Thoracic aorta (tissue), 2 donors: ENCODE data around the gene SMCHD1. TPM values are rescaled to one million over a fixed set of nuclear protein-coding genes. Genes with fewer than 3 reads are reported as not detected.
"Not testable (repeated sequence)": the region's sequence is repeated elsewhere in the genome, so short reads cannot be mapped to it uniquely, and the experiment has no call there.

ENCODE experiments used
- ATAC-seq: fragments of 150-250 bp; one replicate; pipeline ENCODE4 v1.8.0; 2017; ENCODE audit warnings: low read depth; ENCODE audit not compliant: insufficient number of reproducible peaks, low FRiP score
- DNase-seq: peaks from one replicate; pipeline ENCODE4 v3.0.0-alpha.2; 2020; ENCODE audit warnings: low spot score
- H3K27ac ChIP-seq, 2 donors: fragments of 200-600 bp; sonication (generic); 1 replicate in 1 of 2; 2 replicates in 1 of 2; pipeline ENCODE4 v1.5.1; 2016; ENCODE audit warnings: mild to moderate bottlenecking in 2 of 2, moderate library complexity in 2 of 2
- H3K27me3 ChIP-seq: fragments of 200-600 bp; sonication (generic); replicated peaks from 2 replicates; pipeline ENCODE4 v1.6.0; 2016; ENCODE audit warnings: mild to moderate bottlenecking; ENCODE audit not compliant: insufficient read depth
- H3K36me3 ChIP-seq: fragments of 200-600 bp; sonication (generic); one replicate; pipeline ENCODE4 v1.5.1; 2016
- H3K4me1 ChIP-seq, 2 donors: fragments of 200-600 bp; sonication (generic); 1 replicate in 1 of 2; 2 replicates in 1 of 2; pipeline versions ENCODE4 v1.5.1 to v1.6.0; 2016; ENCODE audit warnings: low read depth in 2 of 2, mild to moderate bottlenecking in 1 of 2; ENCODE audit not compliant: control insufficient read depth in 1 of 2
- H3K4me3 ChIP-seq: fragments of 200-600 bp; sonication (generic); 2 replicates; pipeline ENCODE4 v1.5.1; 2016; ENCODE audit warnings: mild to moderate bottlenecking
- H3K9me3 ChIP-seq: fragments of 200-600 bp; sonication (generic); 2 replicates; pipeline ENCODE4 v1.5.1; 2016
- total RNA-seq, 2 donors: library from RNA; depleted of rRNA; stranded (reverse); fragments of >200 nt; gene quantifications; one replicate each; pipeline versions ENCODE4 v1.1.0 to v1.2.3, GENCODE V29; 2016
- TF ChIP-seq, protein P1 (sequence below): fragments of 200-600 bp; sonication (generic); IDR thresholded peaks from one replicate; pipeline ENCODE4 v1.5.1; 2019; ENCODE audit warnings: antibody characterized with exemption

Gene SMCHD1
- total RNA-seq, 2 donors from 2014 or later, result 73.8 to 107 TPM

DNA sequence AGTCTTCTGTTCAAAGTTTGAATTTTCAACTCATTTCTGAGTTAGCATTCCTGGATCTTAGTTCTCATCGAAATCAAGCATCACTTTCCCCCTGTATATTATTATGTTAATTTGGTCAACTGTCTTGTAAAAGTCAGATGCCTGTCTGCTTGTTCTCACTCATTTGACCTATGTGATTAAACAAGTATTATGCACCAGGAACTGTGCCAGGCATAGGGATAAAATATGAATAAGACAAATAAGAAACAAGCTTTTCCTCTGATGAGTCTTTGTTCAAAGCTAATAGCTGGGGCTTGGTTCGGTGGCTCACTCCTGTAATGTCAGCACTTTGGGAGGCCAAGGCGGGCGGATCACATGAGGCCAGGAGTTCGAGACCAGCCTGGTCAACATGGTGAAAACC, 171.5 kb downstream of the SMCHD1 start:
- no peaks in the 10 kb centered on the region for H3K27me3 ChIP-seq
- no peaks in the 10 kb centered on the region for H3K9me3 ChIP-seq
- no peak for DNase-seq
- TF ChIP-seq, protein P1, sequence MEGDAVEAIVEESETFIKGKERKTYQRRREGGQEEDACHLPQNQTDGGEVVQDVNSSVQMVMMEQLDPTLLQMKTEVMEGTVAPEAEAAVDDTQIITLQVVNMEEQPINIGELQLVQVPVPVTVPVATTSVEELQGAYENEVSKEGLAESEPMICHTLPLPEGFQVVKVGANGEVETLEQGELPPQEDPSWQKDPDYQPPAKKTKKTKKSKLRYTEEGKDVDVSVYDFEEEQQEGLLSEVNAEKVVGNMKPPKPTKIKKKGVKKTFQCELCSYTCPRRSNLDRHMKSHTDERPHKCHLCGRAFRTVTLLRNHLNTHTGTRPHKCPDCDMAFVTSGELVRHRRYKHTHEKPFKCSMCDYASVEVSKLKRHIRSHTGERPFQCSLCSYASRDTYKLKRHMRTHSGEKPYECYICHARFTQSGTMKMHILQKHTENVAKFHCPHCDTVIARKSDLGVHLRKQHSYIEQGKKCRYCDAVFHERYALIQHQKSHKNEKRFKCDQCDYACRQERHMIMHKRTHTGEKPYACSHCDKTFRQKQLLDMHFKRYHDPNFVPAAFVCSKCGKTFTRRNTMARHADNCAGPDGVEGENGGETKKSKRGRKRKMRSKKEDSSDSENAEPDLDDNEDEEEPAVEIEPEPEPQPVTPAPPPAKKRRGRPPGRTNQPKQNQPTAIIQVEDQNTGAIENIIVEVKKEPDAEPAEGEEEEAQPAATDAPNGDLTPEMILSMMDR, result no peak
- H3K4me1 ChIP-seq, result peaks cover 0 to 10% of the 10 kb centered on the region in 2 donors
- H3K4me3 ChIP-seq, result no peak overlapping the region
- ATAC-seq, result no peak
- H3K36me3 ChIP-seq, result no peaks in the 10 kb centered on the region
- no peak overlapping the region for H3K27ac ChIP-seq

DNA sequence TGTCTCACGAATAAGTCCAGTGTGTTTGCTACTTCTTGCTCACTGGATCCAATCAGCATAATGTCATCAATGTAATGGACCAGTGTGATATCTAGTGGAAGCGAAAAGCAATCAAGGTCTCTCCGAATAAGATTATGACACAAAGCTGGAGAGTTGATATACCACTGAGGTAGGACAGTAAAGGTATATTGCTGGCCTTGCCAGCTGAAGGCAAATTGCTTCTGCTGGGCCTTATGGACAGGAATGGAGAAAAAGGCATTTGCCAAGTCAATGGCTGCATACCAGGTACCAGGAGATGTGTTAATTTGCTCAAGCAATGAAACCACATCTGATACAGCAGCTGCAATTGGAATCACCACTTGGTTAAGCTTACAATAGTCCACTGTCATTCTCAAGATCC, 180.6 kb downstream of the SMCHD1 start:
- H3K9me3 ChIP-seq, H3K27me3 ChIP-seq, H3K4me1 ChIP-seq, H3K36me3 ChIP-seq, ATAC-seq, H3K4me3 ChIP-seq, DNase-seq, H3K27ac ChIP-seq: not testable (repeated sequence)

DNA sequence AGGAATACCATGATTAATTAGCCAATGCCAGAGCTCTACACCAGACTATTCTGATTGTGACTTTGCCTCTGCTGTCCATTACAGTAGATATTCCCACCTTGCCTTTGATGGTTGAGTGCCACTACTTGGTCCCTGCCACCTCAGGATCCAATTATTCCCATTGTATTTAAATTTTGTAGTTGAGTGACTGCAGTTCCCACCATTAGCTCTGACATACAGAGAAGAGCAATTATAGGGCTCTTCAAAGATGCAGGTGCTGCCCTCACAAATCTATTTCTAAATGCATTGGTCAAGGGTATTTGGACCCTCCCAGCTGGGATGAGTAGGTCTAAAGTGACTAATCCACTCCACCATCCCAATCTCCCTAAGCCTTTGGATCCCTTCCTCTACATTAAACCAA, 181.8 kb downstream of the SMCHD1 start:
- H3K27me3 ChIP-seq, H3K27ac ChIP-seq, ATAC-seq, H3K36me3 ChIP-seq, DNase-seq, H3K4me3 ChIP-seq, H3K9me3 ChIP-seq, H3K4me1 ChIP-seq: not testable (repeated sequence)

DNA sequence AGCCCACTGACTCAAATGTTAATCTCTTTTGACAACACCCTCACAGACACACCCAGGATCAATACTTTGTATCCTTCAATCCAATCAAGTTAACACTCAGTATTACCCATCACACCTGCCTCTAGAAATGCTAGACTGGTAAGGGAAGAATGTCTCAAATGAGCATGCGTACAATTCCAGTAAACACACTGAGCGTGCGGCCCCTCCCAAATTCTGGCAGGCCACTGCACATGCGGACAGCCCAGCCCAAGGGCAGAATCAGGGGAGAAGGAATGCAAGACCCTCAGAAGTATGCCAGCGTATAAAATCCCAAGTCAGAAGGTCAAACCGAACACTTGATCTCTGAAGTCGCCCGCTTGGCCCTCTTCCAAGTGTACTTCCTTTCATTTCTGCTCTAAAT, 183.7 kb downstream of the SMCHD1 start:
- no peak for ATAC-seq
- DNase-seq, result no peak
- Histone ChIP-seq H3K27me3 (no peaks in the 10 kb centered on the region), H3K27ac (no peak overlapping the region), H3K4me3 (no peak overlapping the region), H3K4me1 (no peaks in the 10 kb centered on the region), H3K36me3 (no peaks in the 10 kb centered on the region), H3K9me3 (no peaks in the 10 kb centered on the region)
- TF ChIP-seq, protein P1, result no peak

DNA sequence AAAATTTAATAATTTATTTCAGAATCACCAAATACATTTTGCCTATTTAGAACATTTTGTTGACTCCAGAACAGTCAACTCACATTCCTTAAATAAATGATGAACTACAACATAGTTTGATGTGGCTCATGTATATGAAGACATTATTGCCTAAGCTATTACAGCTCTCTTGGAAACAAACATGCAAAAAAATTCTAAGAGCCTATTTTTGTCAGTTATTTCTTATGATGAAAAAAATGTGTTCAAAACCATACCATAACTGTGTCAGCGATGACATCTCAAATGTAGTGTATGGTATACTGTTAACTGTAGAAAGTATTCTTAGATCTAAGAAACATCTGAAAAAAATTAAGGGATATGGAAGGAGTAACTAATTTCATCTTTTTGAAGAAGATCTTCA, 185.0 kb downstream of the SMCHD1 start:
- Histone ChIP-seq H3K4me3 (no peak overlapping the region), H3K4me1 (no peaks in the 10 kb centered on the region), H3K27ac (no peak overlapping the region), H3K27me3 (no peaks in the 10 kb centered on the region), H3K9me3 (no peaks in the 10 kb centered on the region), H3K36me3 (no peaks in the 10 kb centered on the region)
- DNase-seq, result no peak
- TF ChIP-seq, protein P1, result no peak
- ATAC-seq, result no peak

DNA sequence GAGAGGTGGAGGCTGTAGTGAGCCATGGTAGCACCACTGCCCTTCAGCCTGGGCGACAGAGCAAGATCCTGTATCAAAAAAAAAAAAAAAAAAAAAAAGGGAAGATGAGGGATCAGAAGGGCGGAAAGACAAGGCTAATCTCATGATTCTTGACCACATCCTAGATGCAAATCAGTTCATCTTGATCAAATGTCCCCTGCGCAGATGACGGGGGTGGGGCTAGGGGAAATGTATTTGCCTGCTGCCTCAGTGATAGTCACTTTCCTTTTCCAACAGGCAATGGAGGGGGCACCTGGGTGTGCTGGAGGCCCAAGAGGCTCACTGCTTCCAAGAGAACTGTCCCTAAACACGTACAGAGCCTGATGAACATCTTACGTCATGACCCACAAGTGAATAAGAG, 187.6 kb downstream of the SMCHD1 start:
- ATAC-seq (no peak), DNase-seq (no peak)
- H3K27ac ChIP-seq, result no peak overlapping the region
- TF ChIP-seq, protein P1, result no peak
- peaks cover 0 to 10% of the 10 kb centered on the region in 2 donors for H3K4me1 ChIP-seq
- no peaks in the 10 kb centered on the region for H3K27me3 ChIP-seq
- H3K9me3 ChIP-seq, result no peaks in the 10 kb centered on the region
- no peaks in the 10 kb centered on the region for H3K36me3 ChIP-seq
- no peak overlapping the region for H3K4me3 ChIP-seq
